Endodermal cell (in vitro differentiated cells): ENCODE measurements around the gene GTF2F1. TPM values are rescaled to one million over a fixed set of nuclear protein-coding genes. Genes with fewer than 3 reads are reported as not detected.
A peak's percentile ranks its signal among the peaks of the same experiment; 100 is the strongest.
"Not testable (repeated sequence)": the region's sequence is repeated elsewhere in the genome, so short reads cannot be mapped to it uniquely, and the experiment has no call there.

Experiments used
- DNase-seq: peaks from one replicate; pipeline ENCODE4 v3.0.0-alpha.2; 2017
- H3K27ac ChIP-seq: 2 replicates; pipeline ENCODE4 v1.5.1; 2013; ENCODE audit warnings: mild to moderate bottlenecking, low read depth, low read length, moderate library complexity
- H3K27me3 ChIP-seq: 2 replicates; pipeline ENCODE4 v1.6.1; 2013; ENCODE audit warnings: mild to moderate bottlenecking, low read length, moderate library complexity; ENCODE audit not compliant: insufficient read depth, control insufficient read depth, poor library complexity, severe bottlenecking
- H3K36me3 ChIP-seq: 2 replicates; pipeline ENCODE4 v1.7.0; 2013; ENCODE audit warnings: mild to moderate bottlenecking, low read length, moderate library complexity; ENCODE audit not compliant: control insufficient read depth, insufficient read depth
- H3K4me1 ChIP-seq: one replicate; pipeline ENCODE4 v1.7.0; 2013; ENCODE audit warnings: low read length; ENCODE audit not compliant: control insufficient read depth, insufficient read depth
- H3K4me3 ChIP-seq: 2 replicates; pipeline ENCODE4 v1.5.1; 2013; ENCODE audit warnings: mild to moderate bottlenecking, low read length, moderate library complexity
- H3K9ac ChIP-seq: 2 replicates; pipeline ENCODE4 v1.6.1; 2013; ENCODE audit warnings: mild to moderate bottlenecking, low read length, moderate library complexity; ENCODE audit not compliant: poor library complexity, severe bottlenecking; ENCODE audit errors: extremely low read depth
- H3K9me3 ChIP-seq: 2 replicates; pipeline ENCODE4 v1.6.1; 2013; ENCODE audit warnings: mild to moderate bottlenecking, low read length, moderate library complexity; ENCODE audit not compliant: control insufficient read depth
- H3K27ac Mint-ChIP-seq: 2 replicates; pipeline ENCODE4 v1.8.0; 2020; ENCODE audit warnings: mixed read lengths
- H3K27me3 Mint-ChIP-seq: 2 replicates; pipeline ENCODE4 v1.8.0; 2021; ENCODE audit warnings: mild to moderate bottlenecking, mixed read lengths; ENCODE audit not compliant: insufficient read depth
- H3K36me3 Mint-ChIP-seq: 2 replicates; pipeline ENCODE4 v1.8.0; 2020; ENCODE audit warnings: low read depth, mixed read lengths
- H3K4me1 Mint-ChIP-seq: 2 replicates; pipeline ENCODE4 v1.8.0; 2020; ENCODE audit warnings: mixed read lengths
- H3K4me3 Mint-ChIP-seq: 2 replicates; pipeline ENCODE4 v1.8.0; 2020; ENCODE audit warnings: mild to moderate bottlenecking, moderate library complexity, mixed read lengths
- H3K9me3 Mint-ChIP-seq: 2 replicates; pipeline ENCODE4 v1.8.0; 2020; ENCODE audit warnings: mild to moderate bottlenecking, mixed read lengths
- CTCF ChIP-seq: fragments of 200-600 bp; sonication (generic); conservative IDR thresholded peaks from 2 replicates; pipeline ENCODE4 v1.5.0; 2021; ENCODE audit warnings: antibody characterized with exemption, mild to moderate bottlenecking
- WGBS, 2 experiments: methylation state at CpG; one replicate each; pipeline versions ENCODE4 v1.1.5 to v1.1.7; 2013; ENCODE audit warnings: missing lambda C conversion rate in 2 of 2, mixed read lengths in 1 of 2; ENCODE audit not compliant: insufficient coverage in 1 of 2, insufficient read length in 1 of 2; 5-methylcytosine and 5-hydroxymethylcytosine counted together
- total RNA-seq, 2 donors: library from RNA; stranded (reverse); fragmentation: NEBNext Ultra II Directional in 1 of 2; extraction: Animal tissue kit (Norgen Biotek cat#: 25700) in 1 of 2; gene quantifications; 2 replicates in 1 of 2; 3 replicates in 1 of 2; pipeline ENCODE4 v1.2.1, GENCODE V29; 2021

The GTF2F1 gene
- total RNA-seq, 2 donors from 2014 or later = 59.2 to 66.4 TPM

GRCh38 chr19:6362351-6362801 is 30.6 kb downstream of the GTF2F1 start:
- 63 to 82% methylated on average over 8 to 11 of the region's 11 CpGs for WGBS, 2 experiments
- Histone ChIP-seq H3K9me3 (no peaks in the 10 kb centered on the region), H3K36me3 (peaks cover 27% of the 10 kb centered on the region), H3K4me1 (no peaks in the 10 kb centered on the region), H3K9ac (peak overlapping the region; percentile 49), H3K27ac (no peak overlapping the region), H3K4me3 (peak overlapping the region; percentile 86), H3K27me3 (no peaks in the 10 kb centered on the region)
- TF ChIP-seq CTCF = no peak
- peak overlapping the region; percentile 84 for H3K27ac Mint-ChIP-seq
- peaks cover 4% of the 10 kb centered on the region for H3K27me3 Mint-ChIP-seq
- no peaks in the 10 kb centered on the region for H3K9me3 Mint-ChIP-seq
- H3K36me3 Mint-ChIP-seq = peaks cover 29% of the 10 kb centered on the region
- no peak for DNase-seq
- H3K4me1 Mint-ChIP-seq = peaks cover 3% of the 10 kb centered on the region
- peak overlapping the region; percentile 75 for H3K4me3 Mint-ChIP-seq

DNA sequence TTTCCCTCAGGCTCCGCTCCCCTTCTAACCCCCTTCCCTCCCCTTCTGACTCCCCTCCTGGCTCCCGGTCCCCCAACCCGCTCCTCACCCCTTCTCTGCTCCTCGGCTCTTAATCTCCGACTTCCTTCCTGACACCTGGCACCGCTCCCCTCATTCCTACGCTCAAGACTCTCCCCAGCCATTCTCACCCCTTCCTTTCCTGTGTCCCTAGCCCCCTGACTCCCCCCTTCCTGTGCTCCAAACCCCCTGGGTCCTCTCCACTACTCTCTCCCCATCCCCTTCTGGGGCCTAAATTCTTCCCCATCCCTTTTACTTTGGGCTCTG is 31.0 kb downstream of the GTF2F1 start:
- H3K36me3 Mint-ChIP-seq = peaks cover 25% of the 10 kb centered on the region
- no peaks in the 10 kb centered on the region for H3K9me3 Mint-ChIP-seq

GRCh38 chr19:6360857-6361216 is 32.1 kb downstream of the GTF2F1 start:
- not testable (repeated sequence) for H3K27me3 ChIP-seq, H3K27me3 Mint-ChIP-seq, H3K9me3 ChIP-seq, H3K27ac Mint-ChIP-seq, H3K9ac ChIP-seq, H3K9me3 Mint-ChIP-seq, H3K4me1 Mint-ChIP-seq, DNase-seq, H3K27ac ChIP-seq, H3K4me1 ChIP-seq
- H3K36me3 Mint-ChIP-seq = peaks cover 17% of the 10 kb centered on the region
- Histone ChIP-seq H3K36me3 (peaks cover 13% of the 10 kb centered on the region), H3K4me3 (peak overlapping the region; percentile 86)
- H3K4me3 Mint-ChIP-seq = peak overlapping the region; percentile 75
- WGBS, 2 experiments = 92 to 99% methylated on average over 10 of the region's 10 CpGs

More for the DNA sequence above, 31.0 kb downstream of the GTF2F1 start:
- no peaks in the 10 kb centered on the region for H3K27me3 ChIP-seq
- Mint-ChIP-seq H3K4me1 (peaks cover 3% of the 10 kb centered on the region), H3K27ac (peak overlapping the region; percentile 84), H3K27me3 (peaks cover 4% of the 10 kb centered on the region), H3K4me3 (peak overlapping the region; percentile 75)
- no peaks in the 10 kb centered on the region for H3K4me1 ChIP-seq
- peak overlapping the region; percentile 86 for H3K4me3 ChIP-seq
- no peak overlapping the region for H3K27ac ChIP-seq
- no peaks in the 10 kb centered on the region for H3K9me3 ChIP-seq
- 0 to 4% methylated on average over 7 of the region's 7 CpGs for WGBS, 2 experiments
- peaks cover 23% of the 10 kb centered on the region for H3K36me3 ChIP-seq
- peak overlapping the region; percentile 49 for H3K9ac ChIP-seq
- DNase-seq = no peak
- no peak for TF ChIP-seq CTCF

- not testable (repeated sequence) for H3K27me3 Mint-ChIP-seq, H3K27ac ChIP-seq, H3K9me3 ChIP-seq, H3K4me3 Mint-ChIP-seq, H3K4me1 Mint-ChIP-seq, H3K9ac ChIP-seq, H3K9me3 Mint-ChIP-seq, H3K4me3 ChIP-seq, DNase-seq, H3K36me3 ChIP-seq, H3K4me1 ChIP-seq, H3K27me3 ChIP-seq, H3K27ac Mint-ChIP-seq
- WGBS, 2 experiments = 86 to 98% methylated on average over 2 to 11 of the region's 12 CpGs
- H3K36me3 Mint-ChIP-seq = peaks cover 13% of the 10 kb centered on the region
Observed at GRCh38 chr19:6360445-6360844, 32.5 kb downstream of the GTF2F1 start.
